Endothelial cell (in vitro differentiated cells): Measurements from ENCODE around the gene MDK. TPM values are rescaled to one million over a fixed set of nuclear protein-coding genes. Genes with fewer than 3 reads are reported as not detected.

Experiments used
- microRNA-seq: library from miRNA; unstranded; fragments of <30 nt; microRNA quantifications from one replicate; pipeline ENCODE4, GENCODE V29; 2020; ENCODE audit not compliant: unreplicated experiment
- total RNA-seq: library from RNA; stranded (reverse); fragmentation: NEBNext Ultra II Directional; extraction: Animal tissue kit (Norgen Biotek cat#: 25700); gene quantifications from one replicate; pipeline ENCODE4 v1.2.1, GENCODE V29; 2021; ENCODE audit not compliant: unreplicated experiment

MDK gene
- total RNA-seq, 1 donor from 2014 or later, result 553 TPM

Small RNAs within 50 kb of the gene (microRNA-seq; reads per million reads assigned to microRNA genes)
- gene MIR4688, result 1.0 reads per million, percentile 13 among the genes with 10 or more reads in this experiment

Other genes starting within 250 kb of the MDK start
- 21.6 TPM for gene CREB3L1, start 104.0 kb upstream of the MDK start, total RNA-seq
- 127 TPM for gene DGKZ, start 34.2 kb upstream of the MDK start, total RNA-seq
- gene CHRM4, start 10.1 kb downstream of the MDK start, total RNA-seq, result not detected
- 36.9 TPM for gene AMBRA1, start 212.4 kb downstream of the MDK start, total RNA-seq
- 6.1 TPM for gene HARBI1, start 235.6 kb downstream of the MDK start, total RNA-seq
- 85.6 TPM for gene ATG13, start 235.9 kb downstream of the MDK start, total RNA-seq